H9 (cell line): ENCODE data around the gene GNL3. TPM values are rescaled to one million over a fixed set of nuclear protein-coding genes. Genes with fewer than 3 reads are reported as not detected.

ENCODE experiments used
- DNase-seq: peaks from one replicate; pipeline ENCODE4 v3.0.0-alpha.2; 2017
- H2AFZ ChIP-seq: one replicate; pipeline ENCODE4 v1.6.1; 2013; ENCODE audit warnings: mild to moderate bottlenecking, low read length, control low read depth, moderate library complexity
- H2AK5ac ChIP-seq: 2 replicates; pipeline ENCODE4 v1.6.1; 2013; ENCODE audit warnings: low read length, control low read depth, mixed read lengths; ENCODE audit not compliant: insufficient read length
- H2BK120ac ChIP-seq: one replicate; pipeline ENCODE4 v1.6.1; 2013; ENCODE audit warnings: low read depth, mild to moderate bottlenecking, low read length, control low read depth, inconsistent platforms; ENCODE audit not compliant: poor library complexity, severe bottlenecking
- H2BK12ac ChIP-seq: 2 replicates; pipeline ENCODE4 v1.6.1; 2013; ENCODE audit warnings: low read length, control low read depth, mixed read lengths, low read depth; ENCODE audit not compliant: insufficient read length
- H2BK15ac ChIP-seq: 2 replicates; pipeline ENCODE4 v1.6.1; 2013; ENCODE audit warnings: low read depth, low read length, control low read depth
- H2BK20ac ChIP-seq: one replicate; pipeline ENCODE4 v1.6.1; 2013; ENCODE audit warnings: low read depth, mild to moderate bottlenecking, low read length, control low read depth, inconsistent platforms; ENCODE audit not compliant: poor library complexity, severe bottlenecking
- H2BK5ac ChIP-seq: 2 replicates; pipeline ENCODE4 v1.6.1; 2013; ENCODE audit warnings: low read length, control low read depth, mixed read lengths; ENCODE audit not compliant: insufficient read length
- H3K14ac ChIP-seq: 2 replicates; pipeline ENCODE4 v1.6.1; 2013; ENCODE audit warnings: low read length, control low read depth; ENCODE audit not compliant: insufficient read depth
- H3K18ac ChIP-seq: 2 replicates; pipeline ENCODE4 v1.6.1; 2013; ENCODE audit warnings: low read depth, mild to moderate bottlenecking, mixed read lengths, low read length, control low read depth; ENCODE audit not compliant: insufficient read length
- H3K23ac ChIP-seq: 2 replicates; pipeline ENCODE4 v1.6.1; 2013; ENCODE audit warnings: low read length, control low read depth, mixed read lengths, low read depth; ENCODE audit not compliant: insufficient read length
- H3K23me2 ChIP-seq: 2 replicates; pipeline ENCODE4 v1.6.1; 2013; ENCODE audit warnings: low read depth, mild to moderate bottlenecking, mixed read lengths, low read length, control low read depth; ENCODE audit not compliant: insufficient read length, poor library complexity, severe bottlenecking
- H3K27ac ChIP-seq: 2 replicates; pipeline ENCODE4 v1.5.1; 2013; ENCODE audit warnings: low read length, control low read depth, mixed read lengths, low read depth; ENCODE audit not compliant: insufficient read length
- H3K27me3 ChIP-seq: 2 replicates; pipeline ENCODE4 v1.6.1; 2013; ENCODE audit warnings: low read length, control low read depth, inconsistent platforms; ENCODE audit not compliant: insufficient read depth
- H3K4ac ChIP-seq: 2 replicates; pipeline ENCODE4 v1.6.1; 2013; ENCODE audit warnings: low read depth, mild to moderate bottlenecking, control low read depth, inconsistent platforms, low read length, moderate library complexity
- H3K4me1 ChIP-seq: 2 replicates; pipeline ENCODE4 v1.6.1; 2013; ENCODE audit warnings: low read length, control low read depth, inconsistent platforms; ENCODE audit not compliant: insufficient read depth
- H3K4me2 ChIP-seq: 2 replicates; pipeline ENCODE4 v1.6.1; 2013; ENCODE audit warnings: low read length, control low read depth, mixed read lengths; ENCODE audit not compliant: insufficient read length, insufficient read depth
- H3K56ac ChIP-seq: 2 replicates; pipeline ENCODE4 v1.6.1; 2013; ENCODE audit warnings: low read depth, mild to moderate bottlenecking, mixed read lengths, low read length, control low read depth; ENCODE audit not compliant: insufficient read length
- H3K79me1 ChIP-seq: 2 replicates; pipeline ENCODE4 v1.6.1; 2013; ENCODE audit warnings: low read depth, mild to moderate bottlenecking, moderate library complexity, low read length, control low read depth, inconsistent platforms; ENCODE audit not compliant: insufficient read depth, poor library complexity, severe bottlenecking
- H3K79me2 ChIP-seq: 2 replicates; pipeline ENCODE4 v1.6.1; 2013; ENCODE audit warnings: low read length, control low read depth, inconsistent platforms; ENCODE audit not compliant: insufficient read depth
- H3K9ac ChIP-seq: 2 replicates; pipeline ENCODE4 v1.6.1; 2013; ENCODE audit warnings: low read length, control low read depth, mixed read lengths; ENCODE audit not compliant: insufficient read length; ENCODE audit errors: extremely low read depth
- H3K9me3 ChIP-seq: one replicate; pipeline ENCODE4 v1.6.1; 2013; ENCODE audit warnings: low read depth, low read length, inconsistent platforms; ENCODE audit not compliant: control insufficient read depth
- H3T11ph ChIP-seq: one replicate; pipeline ENCODE4 v1.6.1; 2013; ENCODE audit warnings: mild to moderate bottlenecking, low read length, control low read depth, inconsistent platforms
- H4K20me1 ChIP-seq: one replicate; pipeline ENCODE4 v1.6.1; 2013; ENCODE audit not compliant: control insufficient read depth, insufficient read length, insufficient read depth
- H4K5ac ChIP-seq: 2 replicates; pipeline ENCODE4 v1.6.1; 2013; ENCODE audit warnings: low read depth, mild to moderate bottlenecking, mixed read lengths, low read length, control low read depth; ENCODE audit not compliant: insufficient read length
- H4K8ac ChIP-seq: replicated peaks from 2 replicates; pipeline ENCODE4 v1.6.1; 2013; ENCODE audit warnings: low read length, control low read depth, mixed read lengths, low read depth; ENCODE audit not compliant: insufficient read length
- H4K91ac ChIP-seq: 2 replicates; pipeline ENCODE4 v1.6.1; 2013; ENCODE audit warnings: low read depth, mild to moderate bottlenecking, moderate library complexity, mixed read lengths, low read length, control low read depth; ENCODE audit not compliant: insufficient read length
- H3K27ac Mint-ChIP-seq, 3 experiments: 2 replicates in 2 of 3; 3 replicates in 1 of 3; pipeline ENCODE4 v1.8.0; 2020 to 2021; ENCODE audit warnings: mixed read lengths in 3 of 3, mild to moderate bottlenecking in 1 of 3, moderate library complexity in 1 of 3
- H3K27me3 Mint-ChIP-seq: 2 replicates; pipeline ENCODE4 v1.8.0; 2021; ENCODE audit warnings: low read depth, mild to moderate bottlenecking, moderate library complexity, mixed read lengths
- H3K36me3 Mint-ChIP-seq, 3 experiments: 2 replicates in 2 of 3; 3 replicates in 1 of 3; pipeline ENCODE4 v1.8.0; 2020 to 2021; ENCODE audit warnings: low read depth in 3 of 3, mixed read lengths in 3 of 3; ENCODE audit not compliant: insufficient read depth in 1 of 3
- H3K4me1 Mint-ChIP-seq, 2 experiments: 2 replicates each; pipeline ENCODE4 v1.8.0; 2020; ENCODE audit warnings: mixed read lengths in 2 of 2
- H3K4me3 Mint-ChIP-seq, 2 experiments: 2 replicates in 1 of 2; 3 replicates in 1 of 2; pipeline ENCODE4 v1.8.0; 2020 to 2021; ENCODE audit warnings: mild to moderate bottlenecking in 2 of 2, mixed read lengths in 2 of 2, moderate library complexity in 1 of 2
- H3K9me3 Mint-ChIP-seq, 2 experiments: 2 replicates in 1 of 2; 3 replicates in 1 of 2; pipeline ENCODE4 v1.8.0; 2020; ENCODE audit warnings: mild to moderate bottlenecking in 2 of 2, mixed read lengths in 2 of 2, moderate library complexity in 1 of 2
- CTCF ChIP-seq: fragments of 200-600 bp; sonication (generic); conservative IDR thresholded peaks from 3 replicates; pipeline ENCODE4 v1.8.0; 2021; ENCODE audit warnings: antibody characterized with exemption, mild to moderate bottlenecking
- WGBS: extraction: QIAGEN DNeasy Blood & Tissue Kit; methylation state at CpG from one replicate; pipeline ENCODE4 v1.1.7; 2013; ENCODE audit warnings: missing lambda C conversion rate, low lambda C conversion rate, mixed read lengths; ENCODE audit not compliant: insufficient read length; ENCODE audit errors: extremely low coverage; 5-methylcytosine and 5-hydroxymethylcytosine counted together
- total RNA-seq: library from RNA; stranded (reverse); gene quantifications from 2 replicates; pipeline ENCODE4 v1.2.1, GENCODE V29; 2021

Gene GNL3
- total RNA-seq, 1 experiment from 2014 or later: 250 TPM

DNA sequence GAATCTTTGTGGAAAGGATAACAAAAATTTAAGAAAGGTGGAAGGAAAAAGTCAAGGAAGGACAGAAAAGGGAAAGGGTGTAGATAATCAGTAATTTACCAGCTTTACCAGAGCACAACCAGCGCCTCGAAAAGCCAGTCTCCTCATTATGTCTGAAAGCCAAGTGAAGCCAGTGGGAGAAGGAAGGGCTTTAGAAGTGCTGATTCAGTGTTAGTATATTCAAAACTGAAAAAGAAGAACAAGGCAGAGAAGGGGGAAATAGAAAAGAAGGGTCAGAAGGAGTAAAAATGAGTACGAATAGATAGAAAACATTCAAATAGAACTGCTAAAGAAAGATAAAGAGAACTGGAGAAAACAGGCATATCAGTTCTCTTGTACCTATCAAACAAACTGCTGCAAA lies 4.2 kb upstream of the GNL3 start:
- H3K9me3 ChIP-seq: no peaks in the 10 kb centered on the region
- H3K4me1 ChIP-seq: no peaks in the 10 kb centered on the region
- no peak overlapping the region for H2BK120ac ChIP-seq
- TF ChIP-seq CTCF: no peak
- Mint-ChIP-seq H3K4me1 (peaks cover 16 to 22% of the 10 kb centered on the region in 2 experiments), H3K4me3 (no peak overlapping the region), H3K27me3 (peaks cover 3% of the 10 kb centered on the region; the same call in 1 of the 2 replicates), H3K9me3 (no peaks in the 10 kb centered on the region), H3K27ac (peak overlapping the region in 1 of 3 experiments; percentile 61; a peak in 3 of 7 replicates), H3K36me3 (peaks cover 26 to 51% (median 44%) of the 10 kb centered on the region in 3 experiments)
- no peak overlapping the region for H3K56ac ChIP-seq
- H3K79me2 ChIP-seq: peaks cover 10% of the 10 kb centered on the region; the same call in 1 of the 2 replicates
- H3K27me3 ChIP-seq: no peaks in the 10 kb centered on the region
- H3T11ph ChIP-seq: no peak overlapping the region
- H2AFZ ChIP-seq: no peak overlapping the region
- no peak overlapping the region for H4K5ac ChIP-seq
- no peak overlapping the region for H3K4me2 ChIP-seq
- no peaks in the 10 kb centered on the region for H3K79me1 ChIP-seq
- no peak overlapping the region for H2BK5ac ChIP-seq
- no CpG with 5 or more reads among the region's 3 CpGs for WGBS
- no peak overlapping the region for H3K18ac ChIP-seq
- no peak overlapping the region for H2BK15ac ChIP-seq
- no peak overlapping the region for H3K27ac ChIP-seq
- H2AK5ac ChIP-seq: no peak overlapping the region
- no peak overlapping the region for H2BK20ac ChIP-seq
- no peak overlapping the region for H3K23ac ChIP-seq
- H3K23me2 ChIP-seq: peaks cover under 1% of the 10 kb centered on the region
- H4K8ac ChIP-seq: no peak overlapping the region
- no peak overlapping the region for H3K14ac ChIP-seq
- no peak for DNase-seq
- H3K4ac ChIP-seq: no peak overlapping the region
- H4K91ac ChIP-seq: no peak overlapping the region
- no peaks in the 10 kb centered on the region for H4K20me1 ChIP-seq
- H3K9ac ChIP-seq: no peak overlapping the region
- H2BK12ac ChIP-seq: no peak overlapping the region
